H1 (cell line): Measurements from ENCODE around the gene PSD2. TPM values are rescaled to one million over a fixed set of nuclear protein-coding genes. Genes with fewer than 3 reads are reported as not detected.

Experiments
- CBX5 ChIP-seq: fragments of 300-800, 300-1000 bp; sonication (generic); IDR thresholded peaks from 2 replicates; pipeline ENCODE4 v1.7.1; 2016; ENCODE audit warnings: antibody characterized with exemption, low read length, low read depth
- CTBP2 ChIP-seq: IDR thresholded peaks from 2 replicates; pipeline ENCODE4 v1.7.0; 2011; ENCODE audit warnings: borderline replicate concordance, mild to moderate bottlenecking, moderate library complexity, mixed read lengths, low read length; ENCODE audit not compliant: insufficient read depth, insufficient read length
- EP300 ChIP-seq, 2 experiments: IDR thresholded peaks; 1 replicate in 1 of 2; 2 replicates in 1 of 2; pipeline ENCODE4 v1.6.1; 2011 to 2012; ENCODE audit warnings: low read depth in 2 of 2, low read length in 2 of 2, mild to moderate bottlenecking in 2 of 2, borderline replicate concordance in 1 of 2, inconsistent platforms in 1 of 2, moderate library complexity in 1 of 2
- KDM4A ChIP-seq: IDR thresholded peaks from one replicate; pipeline ENCODE4 v1.7.1; 2012; ENCODE audit warnings: low read depth, mild to moderate bottlenecking, moderate library complexity, low read length, inconsistent platforms; ENCODE audit not compliant: severe bottlenecking
- NRF1 ChIP-seq: IDR thresholded peaks from 2 replicates; pipeline ENCODE4 v1.6.1; 2011; ENCODE audit warnings: mild to moderate bottlenecking, low read depth, low read length, improper control_type of control experiment
- RAD21 ChIP-seq, 2 experiments: IDR thresholded peaks in 1 of 2; conservative IDR thresholded peaks in 1 of 2; 2 replicates each; pipeline ENCODE4 v1.6.1; 2011; ENCODE audit warnings: low read depth in 2 of 2, low read length in 2 of 2, improper control_type of control experiment in 1 of 2, inconsistent platforms in 1 of 2, mild to moderate bottlenecking in 1 of 2, moderate library complexity in 1 of 2
- SP1 ChIP-seq: IDR thresholded peaks from 2 replicates; pipeline ENCODE4 v1.6.1; 2011; ENCODE audit warnings: low read depth, low read length
- polyA plus RNA-seq, 7 experiments: library from polyadenylated mRNA; depleted of rRNA in 3 of 7; stranded (reverse) in 5 of 7; unstranded in 2 of 7; fragments of >200 nt in 5 of 7; fragments of 200-250 nt in 2 of 7; gene quantifications; 1 replicate in 5 of 7; 2 replicates in 1 of 7; 4 replicates in 1 of 7; pipeline versions ENCODE4 v1.2.1 to v1.2.3, GENCODE V29; 2011 to 2013; ENCODE audit warnings: missing spikeins in 2 of 7, mixed read lengths in 2 of 7
- total RNA-seq: library from RNA; stranded (reverse); fragmentation: NEBNext Ultra II Directional; extraction: Animal tissue kit (Norgen Biotek cat#: 25700); gene quantifications from 2 replicates; pipeline ENCODE4 v1.2.1, GENCODE V29; 2021
- TF ChIP-seq, protein P1 (sequence below): IDR thresholded peaks from 2 replicates; pipeline ENCODE4 v1.6.1; 2012; ENCODE audit warnings: low read length, inconsistent platforms

Gene PSD2
- total and polyA plus RNA-seq, 2 of the 8 experiments (the other 6 are each of a cell fraction or from before 2014, with no cell fraction given) = 0.06 to 0.14 TPM

DNA sequence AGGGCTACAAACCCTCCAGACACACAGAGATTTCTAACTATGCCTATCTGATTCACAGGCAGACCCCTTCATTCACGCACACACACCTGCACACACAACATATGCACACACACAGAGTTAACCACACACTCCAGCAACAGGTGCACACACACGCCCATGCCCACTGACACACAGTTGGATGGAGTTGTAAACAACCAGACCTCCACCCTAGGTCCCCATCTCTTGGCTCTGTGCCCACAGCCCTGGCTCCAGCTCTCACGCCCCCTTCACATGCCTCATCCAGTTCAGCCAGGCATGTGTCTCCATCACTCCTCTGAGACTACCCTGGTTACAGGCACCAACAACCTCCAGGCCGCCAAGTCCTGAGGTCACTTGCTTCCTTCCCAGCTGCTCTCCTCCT lies 61.1 kb downstream of the PSD2 start (continued):
- TF ChIP-seq CBX5 (no peak), KDM4A (no peak), NRF1 (no peak), RAD21 (IDR thresholded peaks at IDR 0.05 in 1 of 2, conservative IDR thresholded peaks at IDR 0.05 in 1 of 2; ENCODE audit: low read depth in 2 of 2, low read length in 2 of 2) (no peak), CTBP2 (no peak), SP1 (no peak), EP300 (IDR thresholded peaks at IDR 0.05; ENCODE audit: borderline replicate concordance in 1 of 2, low read depth in 2 of 2, low read length in 2 of 2) (no peak)
- TF ChIP-seq, protein P1, sequence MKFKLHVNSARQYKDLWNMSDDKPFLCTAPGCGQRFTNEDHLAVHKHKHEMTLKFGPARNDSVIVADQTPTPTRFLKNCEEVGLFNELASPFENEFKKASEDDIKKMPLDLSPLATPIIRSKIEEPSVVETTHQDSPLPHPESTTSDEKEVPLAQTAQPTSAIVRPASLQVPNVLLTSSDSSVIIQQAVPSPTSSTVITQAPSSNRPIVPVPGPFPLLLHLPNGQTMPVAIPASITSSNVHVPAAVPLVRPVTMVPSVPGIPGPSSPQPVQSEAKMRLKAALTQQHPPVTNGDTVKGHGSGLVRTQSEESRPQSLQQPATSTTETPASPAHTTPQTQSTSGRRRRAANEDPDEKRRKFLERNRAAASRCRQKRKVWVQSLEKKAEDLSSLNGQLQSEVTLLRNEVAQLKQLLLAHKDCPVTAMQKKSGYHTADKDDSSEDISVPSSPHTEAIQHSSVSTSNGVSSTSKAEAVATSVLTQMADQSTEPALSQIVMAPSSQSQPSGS = no peak
